HG03280 (cell line): ENCODE data around the gene CCDC71L.
"Not testable (repeated sequence)": the region's sequence is repeated elsewhere in the genome, so short reads cannot be mapped to it uniquely, and the experiment has no call there.

Source experiments
- ATAC-seq: cut with Tn5 transposase; IDR thresholded peaks from one replicate; pipeline ENCODE4 v1.9.1; 2021; ENCODE audit warnings: mild to moderate bottlenecking, moderate library complexity; ENCODE audit not compliant: unreplicated experiment

Gene CCDC71L

DNA sequence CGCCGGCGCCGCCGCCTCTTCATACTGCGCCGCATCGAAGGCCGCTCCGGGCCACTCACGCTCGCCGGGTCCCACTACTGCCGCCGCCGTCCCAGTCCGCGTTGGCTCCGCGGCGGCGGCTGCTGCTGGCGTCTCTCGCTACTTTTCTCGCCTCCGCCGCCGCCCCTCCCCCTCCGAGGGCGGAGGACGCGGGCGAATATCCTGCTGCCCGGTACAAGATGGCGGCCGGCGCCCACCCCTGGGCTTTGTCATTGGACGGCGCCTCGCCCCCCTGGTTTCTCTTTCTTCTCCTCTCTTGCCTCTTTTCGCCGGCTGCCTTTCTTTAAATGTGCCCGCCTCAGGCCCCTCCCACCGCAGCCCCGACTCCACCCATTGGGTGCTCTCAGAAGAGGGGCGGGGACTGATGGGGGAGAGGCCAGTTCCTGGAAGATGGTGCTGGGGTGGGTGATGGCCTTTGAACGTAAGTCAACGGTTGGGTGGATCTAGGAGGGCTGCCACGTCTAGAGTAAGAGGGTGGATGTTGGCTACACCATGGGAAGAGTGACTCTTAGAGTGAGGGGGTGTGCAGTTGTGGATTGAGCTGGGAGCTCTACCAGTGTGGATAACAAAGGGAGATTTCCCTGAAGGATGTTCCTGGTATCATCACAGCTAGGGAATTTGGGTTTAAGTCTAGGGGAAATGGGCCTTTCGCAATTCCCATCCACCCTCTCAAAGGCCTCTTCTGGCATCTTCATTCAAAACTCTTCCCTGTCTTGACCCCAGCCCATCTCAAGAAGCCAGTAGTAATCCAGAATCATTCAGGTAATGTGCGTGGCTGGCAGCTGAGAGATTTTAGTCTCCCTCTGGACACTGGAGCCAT lies at the start of gene CCDC71L:
Gene CCDC71L (minus strand): TSS at position 297 of the 859 bp plus-strand sequence. CDS start 262 bp downstream, at position 35.
- ATAC-seq = peak; percentile 79

DNA sequence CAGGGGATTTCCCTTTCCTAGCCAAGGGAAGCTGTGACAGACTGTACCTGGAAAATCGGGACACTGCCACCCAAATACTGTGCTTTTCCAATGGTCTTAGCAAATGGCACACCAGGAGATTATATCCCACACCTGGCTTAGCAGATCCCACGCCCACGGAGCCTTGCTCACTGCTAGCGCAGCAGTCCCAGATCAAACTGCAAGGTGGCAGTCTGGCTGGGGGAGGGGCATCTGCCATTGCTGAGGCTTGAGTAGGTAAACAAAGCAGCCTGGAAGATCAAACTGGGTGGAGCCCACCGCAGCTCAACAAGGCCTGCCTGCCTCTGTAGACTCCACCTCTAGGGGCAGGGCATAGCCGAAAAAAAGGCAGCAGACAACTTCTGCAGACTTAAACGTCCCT lies 48.6 kb upstream of the CCDC71L start:
- not testable (repeated sequence) for ATAC-seq

DNA sequence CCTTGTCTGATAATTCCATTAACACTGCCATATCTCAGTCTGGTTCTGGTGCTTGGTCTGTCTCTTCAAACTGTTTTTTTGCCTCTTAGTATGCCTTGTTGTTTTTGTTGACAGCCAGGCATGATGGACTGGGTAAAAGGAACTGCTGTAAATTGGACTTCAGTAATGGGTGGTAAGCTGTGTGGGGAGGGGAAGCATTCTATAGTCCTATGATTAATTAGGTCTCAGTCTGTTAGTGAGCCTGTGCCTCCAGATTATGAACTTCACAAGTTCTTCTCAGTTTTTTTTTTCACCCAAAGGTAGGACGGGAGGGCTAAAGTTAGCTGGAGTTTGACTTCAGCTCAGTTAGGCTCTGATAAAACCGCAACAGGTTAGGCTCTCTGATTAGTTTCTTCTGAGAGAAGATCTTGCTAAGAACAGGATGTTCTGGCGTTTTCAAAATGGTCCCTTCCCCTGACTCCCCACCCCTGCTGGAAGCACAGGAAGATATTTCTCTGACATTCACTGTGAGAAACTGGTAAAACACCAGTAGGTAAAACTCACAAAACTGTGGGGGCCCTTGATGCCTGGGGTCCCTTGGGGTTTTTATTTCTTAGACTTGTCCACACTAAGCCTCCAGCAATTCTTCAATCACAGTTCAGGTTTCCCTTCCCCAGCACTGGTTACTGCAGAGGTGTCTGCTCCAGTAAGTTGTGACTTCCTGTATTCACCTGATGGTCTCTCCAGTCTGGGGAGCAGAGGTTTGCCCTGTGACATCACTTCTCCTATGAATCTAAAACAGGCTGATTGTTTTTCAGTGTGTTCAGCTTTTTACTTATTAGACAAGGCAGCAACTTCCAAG lies 43.3 kb upstream of the CCDC71L start:
- no peak for ATAC-seq

DNA sequence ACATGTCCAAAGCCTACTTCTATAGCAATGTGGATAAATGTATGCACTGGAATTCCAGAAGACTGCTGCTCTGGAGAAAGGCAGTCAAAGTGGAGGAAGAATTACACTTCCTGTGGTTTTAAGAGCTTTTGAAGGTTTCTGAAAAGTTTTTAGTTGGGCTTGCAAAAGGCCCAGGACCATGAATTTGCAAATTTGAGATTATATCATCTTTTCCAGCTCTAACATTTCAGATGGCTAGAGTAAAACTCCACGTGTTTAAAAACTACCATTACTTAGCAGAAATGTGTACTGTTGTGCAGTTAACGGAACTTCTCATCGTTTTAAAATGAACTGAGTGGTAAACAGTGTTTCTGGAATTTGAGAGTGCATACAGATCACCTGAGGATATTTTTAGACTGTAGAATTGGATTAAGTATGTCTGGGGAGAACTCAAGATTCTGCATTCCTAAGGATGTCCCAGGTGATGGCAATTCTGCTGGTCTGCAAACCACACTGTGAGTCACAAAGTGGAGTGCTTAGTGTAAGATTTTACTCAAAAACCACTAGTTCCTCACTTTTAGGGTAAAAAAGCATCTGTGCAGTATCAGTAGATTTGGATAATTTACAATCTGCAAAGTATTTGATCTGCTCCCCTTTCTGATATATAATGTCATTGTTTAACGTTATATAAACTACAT lies 32.9 kb upstream of the CCDC71L start:
- ATAC-seq = no peak

- no peak for ATAC-seq
Observed at GRCh38 chr7:106692450-106693051, 31.6 kb upstream of the CCDC71L start.

GRCh38 chr7:106688161-106688560 lies 27.2 kb upstream of the CCDC71L start:
- not testable (repeated sequence) for ATAC-seq

DNA sequence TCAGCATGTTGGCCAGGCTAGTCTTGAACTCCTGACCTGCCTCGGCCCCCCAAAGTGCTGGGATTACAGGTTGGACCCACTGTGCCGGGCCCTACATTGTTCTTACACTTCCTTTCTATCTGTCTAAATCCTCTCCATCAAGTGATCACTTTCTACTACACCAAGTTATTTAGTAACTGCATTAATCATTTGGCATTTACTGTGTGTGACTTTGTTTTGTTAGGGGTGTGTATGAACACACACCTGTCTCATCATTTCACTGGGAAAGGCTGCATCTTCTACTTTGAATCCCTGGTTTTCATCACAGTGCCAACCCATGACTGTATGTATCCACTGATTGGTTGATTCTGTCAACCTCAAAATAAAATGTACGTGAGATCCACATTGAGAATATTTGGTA lies 23.0 kb upstream of the CCDC71L start:
- ATAC-seq = no peak

GRCh38 chr7:106681815-106682495 lies 21.0 kb upstream of the CCDC71L start:
- no peak for ATAC-seq

DNA sequence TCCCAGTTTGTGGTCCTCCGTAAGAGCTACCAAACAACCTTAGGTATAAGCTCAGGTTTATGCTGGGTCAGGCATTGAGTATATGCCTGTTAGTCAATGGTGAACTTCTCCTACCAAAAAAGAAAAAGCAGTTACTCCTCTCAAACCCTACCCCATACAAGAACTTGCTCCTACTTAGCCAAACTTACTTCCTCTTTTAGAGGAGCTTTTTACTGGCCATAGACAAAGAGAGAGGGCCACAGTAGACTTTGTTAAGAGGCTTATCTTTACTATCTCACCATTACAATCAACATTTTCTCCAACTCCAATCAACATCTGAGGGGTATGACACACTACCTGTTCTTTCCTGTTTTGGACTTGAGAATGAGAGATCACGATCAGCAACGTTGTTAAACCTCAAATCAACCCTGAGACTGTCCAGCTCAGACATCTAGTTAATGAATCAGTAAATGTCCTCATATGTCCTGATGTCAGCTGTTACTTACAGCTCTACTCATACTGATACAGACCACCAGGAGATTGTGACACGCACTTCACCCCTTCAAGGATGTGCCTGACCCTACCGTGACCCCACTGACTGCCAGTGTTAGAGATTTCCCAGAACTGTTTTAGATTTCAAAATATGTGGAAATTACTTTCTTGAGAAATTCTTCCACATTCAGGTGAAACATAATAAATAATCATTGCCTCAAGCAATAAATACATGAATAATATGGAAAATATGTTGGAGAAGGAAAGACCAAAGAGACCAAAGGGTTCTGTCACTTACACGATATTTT lies 18.4 kb upstream of the CCDC71L start:
- no peak for ATAC-seq

DNA sequence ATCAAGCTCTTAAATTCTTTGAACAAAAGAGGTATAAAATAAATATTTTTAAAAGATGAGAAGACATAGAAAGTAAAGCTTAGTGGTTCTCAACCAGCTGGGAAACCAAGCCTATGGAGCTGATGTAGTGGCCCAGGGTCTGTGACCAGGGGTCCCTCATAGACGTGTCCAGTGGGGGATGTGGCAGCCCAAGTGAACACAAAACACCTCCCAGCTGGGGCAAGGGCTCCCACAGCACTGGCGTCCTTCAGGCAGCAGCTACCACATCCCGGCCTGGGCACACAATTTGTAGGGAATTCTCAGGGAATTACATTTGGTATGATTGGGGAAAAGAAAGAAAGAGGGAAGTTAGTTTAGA lies 17.8 kb upstream of the CCDC71L start:
- ATAC-seq = no peak

- ATAC-seq = not testable (repeated sequence)
Observed at GRCh38 chr7:106676506-106676905, 15.5 kb upstream of the CCDC71L start.

DNA sequence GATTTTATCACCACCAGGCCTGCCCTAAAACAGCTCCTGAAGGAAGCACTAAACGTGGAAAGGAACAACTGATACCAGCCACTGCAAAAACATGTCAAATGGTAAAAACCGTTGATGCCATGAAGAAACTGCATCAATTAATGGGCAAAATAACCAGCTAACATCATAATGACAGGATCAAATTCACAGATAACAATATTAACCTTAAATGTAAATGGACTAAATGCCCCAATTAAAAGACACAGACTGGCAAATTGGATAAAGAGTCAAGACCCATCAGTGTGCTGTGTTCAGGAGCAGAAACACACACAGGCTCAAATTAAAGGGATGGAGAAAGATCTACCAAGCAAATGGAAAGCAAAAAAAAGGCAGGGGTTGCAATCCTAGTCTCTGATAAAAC lies 12.7 kb upstream of the CCDC71L start:
- ATAC-seq = not testable (repeated sequence)

GRCh38 chr7:106671930-106672329 lies 11.0 kb upstream of the CCDC71L start:
- ATAC-seq = not testable (repeated sequence)

- ATAC-seq = no peak
Observed at GRCh38 chr7:106671160-106671559, 10.2 kb upstream of the CCDC71L start.

GRCh38 chr7:106668861-106669524 lies 8.0 kb upstream of the CCDC71L start:
- no peak for ATAC-seq

DNA sequence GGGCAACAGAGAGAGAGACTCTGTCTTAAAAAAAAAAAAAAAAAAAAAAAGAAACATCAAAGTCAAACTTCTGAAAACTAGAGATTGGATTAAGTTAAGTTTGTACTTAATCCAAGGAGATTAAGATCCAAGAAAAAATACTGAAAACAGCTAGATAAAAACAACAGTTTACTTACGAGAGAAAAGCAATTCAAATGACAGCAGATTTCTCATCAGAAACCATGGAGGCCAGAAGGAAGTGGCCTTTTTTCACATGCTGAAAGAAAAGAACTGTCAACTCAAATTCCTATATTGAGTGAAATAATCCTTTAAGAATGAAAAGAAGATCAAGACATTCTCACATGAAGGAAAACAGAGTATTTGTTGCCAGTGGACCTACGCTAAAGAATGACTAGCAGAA lies 5.4 kb upstream of the CCDC71L start:
- ATAC-seq = no peak

DNA sequence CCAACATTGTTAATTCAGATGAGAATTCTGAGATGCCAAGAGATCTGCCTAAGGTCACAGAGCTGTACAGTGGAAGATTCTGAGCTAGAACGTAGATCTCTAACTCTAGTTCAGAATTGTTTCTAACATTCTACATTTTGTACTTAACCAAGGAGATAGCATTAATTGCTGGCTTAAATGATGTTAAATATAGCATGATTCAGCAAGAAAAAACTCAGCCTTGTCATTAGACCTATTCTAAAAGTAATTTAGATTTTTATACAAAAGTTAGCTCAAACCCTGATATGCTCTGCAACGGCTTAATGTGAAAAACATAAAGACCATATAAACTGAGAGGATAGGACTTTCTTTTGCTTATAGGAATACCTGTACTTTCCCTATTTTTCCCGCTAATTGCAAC lies 3.4 kb upstream of the CCDC71L start:
- no peak for ATAC-seq

DNA sequence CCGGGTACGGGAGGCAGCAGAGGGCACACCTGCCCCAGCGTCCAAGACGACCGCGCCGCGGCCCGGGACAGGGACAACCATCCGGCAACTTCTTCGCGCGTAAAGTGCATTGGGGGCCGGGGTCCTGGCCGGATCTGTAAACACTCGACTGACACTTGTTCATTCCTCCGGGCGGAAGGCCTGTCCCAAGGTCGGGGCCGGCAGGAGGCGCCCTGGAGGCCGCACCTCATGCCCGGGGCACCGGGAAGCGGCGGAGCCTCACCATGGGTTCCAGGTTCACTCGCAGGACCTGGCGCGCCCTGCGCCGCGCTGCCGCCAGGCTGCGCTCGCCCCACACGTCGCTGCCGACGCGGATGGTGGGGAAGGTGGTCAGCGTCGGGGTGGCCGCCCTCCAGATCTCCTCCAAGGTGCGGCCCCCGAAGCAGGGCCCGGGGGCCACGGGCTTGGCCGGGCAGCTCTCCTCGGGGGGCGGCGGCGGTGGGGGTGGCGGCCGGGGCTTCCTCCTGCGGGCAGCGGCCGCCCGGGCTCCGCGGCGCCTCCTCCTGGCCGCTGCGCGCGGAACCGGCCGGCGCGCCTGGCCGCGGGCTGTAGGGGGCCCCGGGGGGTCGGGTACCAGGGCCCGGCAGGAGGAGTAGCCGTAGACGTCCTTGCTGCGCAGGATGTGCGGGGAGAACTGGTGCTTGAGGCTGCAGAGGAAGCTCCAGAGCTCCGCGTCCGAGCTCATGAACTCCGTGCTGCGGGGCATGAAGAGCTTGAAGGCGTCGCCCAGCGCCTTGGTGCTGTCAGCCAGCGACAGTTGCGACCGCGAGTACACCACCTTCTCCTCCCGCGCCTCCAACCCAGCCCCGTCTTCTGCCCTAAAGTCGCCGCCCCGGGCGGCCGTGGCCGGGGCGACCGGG lies 746 bp downstream of the CCDC71L start:
- ATAC-seq = peak; percentile 61
